HepG2 (cell line): Measurements from ENCODE around the gene RNASE7. TPM values are rescaled to one million over a fixed set of nuclear protein-coding genes. Genes with fewer than 3 reads are reported as not detected.

ENCODE experiments used
- CBX5 ChIP-seq: sonication (generic); formaldehyde crosslinking; IDR thresholded peaks from 2 replicates; pipeline ENCODE4 v1.4.0; 2020; ENCODE audit warnings: missing genetic modification reagents, borderline replicate concordance
- ETV5 ChIP-seq: IDR thresholded peaks from 2 replicates; pipeline ENCODE4 v1.6.1; 2018; ENCODE audit warnings: missing biosample characterization, missing genetic modification reagents, inconsistent platforms, borderline replicate concordance
- FOXA1 ChIP-seq, 2 experiments: fragments of 450-650 bp in 1 of 2; sonication (generic) in 1 of 2; formaldehyde crosslinking in 1 of 2; IDR thresholded peaks; 2 replicates each; pipeline versions ENCODE4 v1.4.0 to v1.6.1; 2016 to 2020; ENCODE audit warnings: missing genetic modification reagents in 1 of 2
- FOXA3 ChIP-seq: IDR thresholded peaks from 2 replicates; pipeline ENCODE4 v1.6.1; 2016; ENCODE audit warnings: missing genetic modification reagents, missing compliant biosample characterization
- HNRNPLL ChIP-seq: fragments of 200-400 bp; formaldehyde crosslinking; IDR thresholded peaks from 2 replicates; pipeline ENCODE4 v1.6.1; 2017; ENCODE audit warnings: mild to moderate bottlenecking, low read depth, low read length; ENCODE audit not compliant: poor library complexity, severe bottlenecking
- NR2F6 ChIP-seq, 2 experiments: IDR thresholded peaks; 2 replicates each; pipeline ENCODE4 v1.6.1; 2016; ENCODE audit warnings: antibody characterized with exemption in 1 of 2, mild to moderate bottlenecking in 1 of 2
- SPEN ChIP-seq: sonication (generic); formaldehyde crosslinking; IDR thresholded peaks from 2 replicates; pipeline ENCODE4 v1.5.1; 2020; ENCODE audit warnings: low read depth, mild to moderate bottlenecking, missing genetic modification reagents
- SYNCRIP ChIP-seq: fragments of 200-400 bp; formaldehyde crosslinking; IDR thresholded peaks from 2 replicates; pipeline ENCODE4 v1.6.1; 2018; ENCODE audit warnings: mild to moderate bottlenecking, low read depth, low read length; ENCODE audit not compliant: insufficient read depth
- ZNF292 ChIP-seq: sonication (generic); formaldehyde crosslinking; IDR thresholded peaks from 2 replicates; pipeline ENCODE4 v1.8.1; 2022; ENCODE audit warnings: mild to moderate bottlenecking, low read depth, missing genetic modification reagents, borderline replicate concordance
- polyA plus RNA-seq, 8 experiments: library from polyadenylated mRNA; depleted of rRNA in 3 of 8; stranded (reverse) in 7 of 8; unstranded in 1 of 8; fragments of >200 nt; fragmentation: Illumina TruSeq in 4 of 8; extraction: Trizol in 4 of 8; gene quantifications; 2 replicates each; pipeline versions ENCODE4 v1.2.1 to v1.2.3, GENCODE V29; 2011 to 2016; ENCODE audit warnings: low read depth in 4 of 8, missing spikeins in 1 of 8, mixed read lengths in 1 of 8; ENCODE audit not compliant: insufficient read depth in 1 of 8
- total RNA-seq, 5 experiments: library from RNA; depleted of rRNA; stranded (reverse); fragments of >200 nt; fragmentation: Illumina TruSeq; extraction: Trizol; gene quantifications; 2 replicates each; pipeline ENCODE4 v1.2.3, GENCODE V29; 2016; ENCODE audit warnings: low read depth in 1 of 5
- TF ChIP-seq, protein P1 (sequence below): sonication (generic); formaldehyde crosslinking; IDR thresholded peaks from 2 replicates; pipeline ENCODE4 v1.4.0; 2020; ENCODE audit warnings: missing genetic modification reagents
- TF ChIP-seq, protein P2 (sequence below): sonication (generic); formaldehyde crosslinking; IDR thresholded peaks from 2 replicates; pipeline ENCODE4 v1.4.0; 2020; ENCODE audit warnings: missing genetic modification reagents
- TF ChIP-seq, protein P3 (sequence below), 2 experiments: sonication (generic) in 1 of 2; formaldehyde crosslinking in 1 of 2; IDR thresholded peaks; 2 replicates each; pipeline versions ENCODE4 v1.4.0 to v1.6.1; 2018 to 2020; ENCODE audit warnings: missing genetic modification reagents in 2 of 2, borderline replicate concordance in 1 of 2, low read depth in 1 of 2, mild to moderate bottlenecking in 1 of 2, missing biosample characterization in 1 of 2
- TF ChIP-seq, protein P4 (sequence below): IDR thresholded peaks from 2 replicates; pipeline ENCODE4 v1.6.1; 2016; ENCODE audit warnings: low read depth
- TF ChIP-seq, protein P5 (sequence below), 2 experiments: sonication (generic) in 1 of 2; formaldehyde crosslinking in 1 of 2; IDR thresholded peaks; 2 replicates each; pipeline versions ENCODE4 v1.5.1 to v1.6.1; 2011 to 2020; ENCODE audit warnings: borderline replicate concordance in 1 of 2, low read depth in 1 of 2, low read length in 1 of 2, mild to moderate bottlenecking in 1 of 2, missing genetic modification reagents in 1 of 2, moderate library complexity in 1 of 2

The RNASE7 gene
- total and polyA plus RNA-seq, 2 of the 13 experiments (the other 11 are each of a cell fraction or from before 2014, with no cell fraction given) = 0.04 TPM; not detected in 1

DNA sequence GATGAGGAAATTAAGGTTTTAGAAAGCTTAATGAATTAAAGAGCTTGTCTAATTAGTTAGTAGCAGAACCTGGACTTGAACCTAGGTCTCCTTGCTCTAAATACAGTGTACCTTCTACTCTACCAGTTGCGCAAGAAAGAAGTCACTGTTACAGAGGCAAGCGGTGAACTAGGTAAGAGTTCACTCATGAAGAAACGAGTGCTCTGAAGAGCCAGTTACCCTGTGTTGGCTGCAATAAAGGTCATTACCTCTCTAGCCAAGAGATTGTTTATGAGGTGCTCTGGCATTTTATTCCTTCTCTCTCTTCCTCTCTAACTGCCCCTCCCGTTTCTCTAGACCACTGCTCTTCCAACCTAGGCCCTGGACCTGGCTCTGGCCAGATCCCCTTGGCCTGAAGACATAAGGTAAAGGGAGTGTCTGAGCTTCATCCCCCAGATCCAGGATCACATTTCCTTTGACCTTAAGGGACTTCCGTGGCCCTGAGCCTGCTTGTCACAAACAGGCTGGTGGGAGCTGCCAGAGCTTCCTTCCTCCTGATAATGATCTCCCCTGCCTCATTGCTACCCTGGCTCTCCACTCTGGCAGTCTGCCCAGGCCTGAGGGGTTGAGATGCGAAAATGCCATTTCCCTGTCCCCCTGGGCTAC, 1.9 kb downstream of the RNASE7 start (continued):
- TF ChIP-seq ETV5 (peak; percentile 41; the same call in 1 of the 2 replicates), HNRNPLL (no peak), FOXA1 (IDR thresholded peaks at IDR 0.05) (no peak), FOXA1 (CRISPR knock-in tag; IDR thresholded peaks at IDR 0.05) (peak; percentile 13; the same call in 1 of the 2 replicates), NR2F6 (IDR thresholded peaks at IDR 0.05) (peak; percentile 8; the same call in 1 of the 2 replicates), NR2F6 (CRISPR knock-in tag; IDR thresholded peaks at IDR 0.05) (peak; percentile 60), CBX5 (CRISPR knock-in tag) (0 out of 2 replicates have a peak, but pooled peaks have one; percentile 19), FOXA3 (peak; percentile 77), SPEN (CRISPR knock-in tag) (peak; percentile 80), ZNF292 (CRISPR knock-in tag) (peak; percentile 50; the same call in 1 of the 2 replicates), SYNCRIP (no peak)
- TF ChIP-seq, protein P1, sequence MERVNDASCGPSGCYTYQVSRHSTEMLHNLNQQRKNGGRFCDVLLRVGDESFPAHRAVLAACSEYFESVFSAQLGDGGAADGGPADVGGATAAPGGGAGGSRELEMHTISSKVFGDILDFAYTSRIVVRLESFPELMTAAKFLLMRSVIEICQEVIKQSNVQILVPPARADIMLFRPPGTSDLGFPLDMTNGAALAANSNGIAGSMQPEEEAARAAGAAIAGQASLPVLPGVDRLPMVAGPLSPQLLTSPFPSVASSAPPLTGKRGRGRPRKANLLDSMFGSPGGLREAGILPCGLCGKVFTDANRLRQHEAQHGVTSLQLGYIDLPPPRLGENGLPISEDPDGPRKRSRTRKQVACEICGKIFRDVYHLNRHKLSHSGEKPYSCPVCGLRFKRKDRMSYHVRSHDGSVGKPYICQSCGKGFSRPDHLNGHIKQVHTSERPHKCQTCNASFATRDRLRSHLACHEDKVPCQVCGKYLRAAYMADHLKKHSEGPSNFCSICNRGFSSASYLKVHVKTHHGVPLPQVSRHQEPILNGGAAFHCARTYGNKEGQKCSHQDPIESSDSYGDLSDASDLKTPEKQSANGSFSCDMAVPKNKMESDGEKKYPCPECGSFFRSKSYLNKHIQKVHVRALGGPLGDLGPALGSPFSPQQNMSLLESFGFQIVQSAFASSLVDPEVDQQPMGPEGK (CRISPR knock-in tag) = peak; percentile 48
- TF ChIP-seq, protein P2, sequence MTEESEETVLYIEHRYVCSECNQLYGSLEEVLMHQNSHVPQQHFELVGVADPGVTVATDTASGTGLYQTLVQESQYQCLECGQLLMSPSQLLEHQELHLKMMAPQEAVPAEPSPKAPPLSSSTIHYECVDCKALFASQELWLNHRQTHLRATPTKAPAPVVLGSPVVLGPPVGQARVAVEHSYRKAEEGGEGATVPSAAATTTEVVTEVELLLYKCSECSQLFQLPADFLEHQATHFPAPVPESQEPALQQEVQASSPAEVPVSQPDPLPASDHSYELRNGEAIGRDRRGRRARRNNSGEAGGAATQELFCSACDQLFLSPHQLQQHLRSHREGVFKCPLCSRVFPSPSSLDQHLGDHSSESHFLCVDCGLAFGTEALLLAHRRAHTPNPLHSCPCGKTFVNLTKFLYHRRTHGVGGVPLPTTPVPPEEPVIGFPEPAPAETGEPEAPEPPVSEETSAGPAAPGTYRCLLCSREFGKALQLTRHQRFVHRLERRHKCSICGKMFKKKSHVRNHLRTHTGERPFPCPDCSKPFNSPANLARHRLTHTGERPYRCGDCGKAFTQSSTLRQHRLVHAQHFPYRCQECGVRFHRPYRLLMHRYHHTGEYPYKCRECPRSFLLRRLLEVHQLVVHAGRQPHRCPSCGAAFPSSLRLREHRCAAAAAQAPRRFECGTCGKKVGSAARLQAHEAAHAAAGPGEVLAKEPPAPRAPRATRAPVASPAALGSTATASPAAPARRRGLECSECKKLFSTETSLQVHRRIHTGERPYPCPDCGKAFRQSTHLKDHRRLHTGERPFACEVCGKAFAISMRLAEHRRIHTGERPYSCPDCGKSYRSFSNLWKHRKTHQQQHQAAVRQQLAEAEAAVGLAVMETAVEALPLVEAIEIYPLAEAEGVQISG = peak; percentile 41
- TF ChIP-seq, protein P3, sequence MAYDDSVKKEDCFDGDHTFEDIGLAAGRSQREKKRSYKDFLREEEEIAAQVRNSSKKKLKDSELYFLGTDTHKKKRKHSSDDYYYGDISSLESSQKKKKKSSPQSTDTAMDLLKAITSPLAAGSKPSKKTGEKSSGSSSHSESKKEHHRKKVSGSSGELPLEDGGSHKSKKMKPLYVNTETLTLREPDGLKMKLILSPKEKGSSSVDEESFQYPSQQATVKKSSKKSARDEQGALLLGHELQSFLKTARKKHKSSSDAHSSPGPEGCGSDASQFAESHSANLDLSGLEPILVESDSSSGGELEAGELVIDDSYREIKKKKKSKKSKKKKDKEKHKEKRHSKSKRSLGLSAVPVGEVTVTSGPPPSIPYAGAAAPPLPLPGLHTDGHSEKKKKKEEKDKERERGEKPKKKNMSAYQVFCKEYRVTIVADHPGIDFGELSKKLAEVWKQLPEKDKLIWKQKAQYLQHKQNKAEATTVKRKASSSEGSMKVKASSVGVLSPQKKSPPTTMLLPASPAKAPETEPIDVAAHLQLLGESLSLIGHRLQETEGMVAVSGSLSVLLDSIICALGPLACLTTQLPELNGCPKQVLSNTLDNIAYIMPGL (CRISPR knock-in tag; IDR thresholded peaks at IDR 0.05; ENCODE audit: borderline replicate concordance in 1 of 2, low read depth in 1 of 2) = peak in 1 of 2 experiments; percentile 38; a peak in 1 of 4 replicates
- TF ChIP-seq, protein P4, sequence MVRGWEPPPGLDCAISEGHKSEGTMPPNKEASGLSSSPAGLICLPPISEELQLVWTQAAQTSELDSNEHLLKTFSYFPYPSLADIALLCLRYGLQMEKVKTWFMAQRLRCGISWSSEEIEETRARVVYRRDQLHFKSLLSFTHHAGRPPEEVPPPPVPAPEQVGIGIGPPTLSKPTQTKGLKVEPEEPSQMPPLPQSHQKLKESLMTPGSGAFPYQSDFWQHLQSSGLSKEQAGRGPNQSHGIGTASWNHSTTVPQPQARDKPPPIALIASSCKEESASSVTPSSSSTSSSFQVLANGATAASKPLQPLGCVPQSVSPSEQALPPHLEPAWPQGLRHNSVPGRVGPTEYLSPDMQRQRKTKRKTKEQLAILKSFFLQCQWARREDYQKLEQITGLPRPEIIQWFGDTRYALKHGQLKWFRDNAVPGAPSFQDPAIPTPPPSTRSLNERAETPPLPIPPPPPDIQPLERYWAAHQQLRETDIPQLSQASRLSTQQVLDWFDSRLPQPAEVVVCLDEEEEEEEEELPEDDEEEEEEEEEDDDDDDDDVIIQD (CRISPR knock-in tag) = peak; percentile 85; the same call in 1 of the 2 replicates
- TF ChIP-seq, protein P5, sequence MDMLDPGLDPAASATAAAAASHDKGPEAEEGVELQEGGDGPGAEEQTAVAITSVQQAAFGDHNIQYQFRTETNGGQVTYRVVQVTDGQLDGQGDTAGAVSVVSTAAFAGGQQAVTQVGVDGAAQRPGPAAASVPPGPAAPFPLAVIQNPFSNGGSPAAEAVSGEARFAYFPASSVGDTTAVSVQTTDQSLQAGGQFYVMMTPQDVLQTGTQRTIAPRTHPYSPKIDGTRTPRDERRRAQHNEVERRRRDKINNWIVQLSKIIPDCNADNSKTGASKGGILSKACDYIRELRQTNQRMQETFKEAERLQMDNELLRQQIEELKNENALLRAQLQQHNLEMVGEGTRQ (IDR thresholded peaks at IDR 0.05; ENCODE audit: low read depth, low read length) = no peak
- TF ChIP-seq, protein P5 (CRISPR knock-in tag; IDR thresholded peaks at IDR 0.05; ENCODE audit: borderline replicate concordance) = no peak
